Inferior parietal cortex (tissue), 1 donor: Measurements from ENCODE around the gene SLC9A9.
"Not testable (repeated sequence)": the region's sequence is repeated elsewhere in the genome, so short reads cannot be mapped to it uniquely, and the experiment has no call there.

Source experiments
- DNase-seq: peaks from one replicate; pipeline ENCODE4 v3.0.0-alpha.2; 2016; ENCODE audit errors: extremely low spot score

Gene SLC9A9

GRCh38 chr3:143562789-143563188 lies 285.5 kb downstream of the SLC9A9 start:
- DNase-seq = no peak

- no peak for DNase-seq
These were observed 289.0 kb downstream of the SLC9A9 start for GRCh38 chr3:143559296-143559695.

GRCh38 chr3:143552851-143553250 lies 295.4 kb downstream of the SLC9A9 start:
- no peak for DNase-seq

- no peak for DNase-seq
These were observed 296.5 kb downstream of the SLC9A9 start for GRCh38 chr3:143551761-143552160.

- no peak for DNase-seq
These were observed 299.3 kb downstream of the SLC9A9 start for GRCh38 chr3:143548861-143549497.

- DNase-seq = no peak
These were observed 299.9 kb downstream of the SLC9A9 start for GRCh38 chr3:143548393-143548792.

- no peak for DNase-seq
These were observed 309.7 kb downstream of the SLC9A9 start for GRCh38 chr3:143538577-143538981.

- no peak for DNase-seq
These were observed 310.2 kb downstream of the SLC9A9 start for GRCh38 chr3:143538061-143538460.

GRCh38 chr3:143536817-143537535 lies 311.3 kb downstream of the SLC9A9 start:
- DNase-seq = no peak

GRCh38 chr3:143535994-143536784 lies 312.1 kb downstream of the SLC9A9 start:
- DNase-seq = no peak

- no peak for DNase-seq
These were observed 314.9 kb downstream of the SLC9A9 start for GRCh38 chr3:143533391-143533790.

GRCh38 chr3:143532091-143532490 lies 316.2 kb downstream of the SLC9A9 start:
- no peak for DNase-seq

- DNase-seq = no peak
These were observed 317.2 kb downstream of the SLC9A9 start for GRCh38 chr3:143531101-143531500.

GRCh38 chr3:143529798-143530197 lies 318.5 kb downstream of the SLC9A9 start:
- no peak for DNase-seq

- DNase-seq = no peak
These were observed 319.2 kb downstream of the SLC9A9 start for GRCh38 chr3:143529018-143529478.

- no peak for DNase-seq
These were observed 322.2 kb downstream of the SLC9A9 start for GRCh38 chr3:143526011-143526545.

GRCh38 chr3:143525408-143525807 lies 322.9 kb downstream of the SLC9A9 start:
- DNase-seq = no peak

- DNase-seq = no peak
These were observed 326.5 kb downstream of the SLC9A9 start for GRCh38 chr3:143521803-143522202.

- not testable (repeated sequence) for DNase-seq
These were observed 331.1 kb downstream of the SLC9A9 start for GRCh38 chr3:143517131-143517530.

- DNase-seq = no peak
These were observed 333.4 kb downstream of the SLC9A9 start for GRCh38 chr3:143514874-143515273.

- DNase-seq = no peak
These were observed 334.2 kb downstream of the SLC9A9 start for GRCh38 chr3:143514109-143514508.

- DNase-seq = no peak
These were observed 336.9 kb downstream of the SLC9A9 start for GRCh38 chr3:143511174-143511879.
